K562 (cell line): ENCODE results near the gene MARVELD1. TPM values are rescaled to one million over a fixed set of nuclear protein-coding genes. Genes with fewer than 3 reads are reported as not detected.

ENCODE experiments used
- REST ChIP-seq, 2 experiments: fragments of 450-650 bp; formaldehyde crosslinking in 1 of 2; IDR thresholded peaks; 2 replicates each; pipeline versions ENCODE4 v1.4.0 to v1.6.1; 2014 to 2020; ENCODE audit warnings: mild to moderate bottlenecking in 2 of 2, borderline replicate concordance in 1 of 2, low read depth in 1 of 2
- UBTF ChIP-seq, 2 experiments: IDR thresholded peaks; 2 replicates each; pipeline ENCODE4 v1.6.1; 2012; ENCODE audit warnings: improper control_type of control experiment in 2 of 2, low read depth in 2 of 2, low read length in 2 of 2, borderline replicate concordance in 1 of 2
- polyA plus RNA-seq, 8 experiments: library from polyadenylated mRNA; depleted of rRNA in 4 of 8; stranded (reverse) in 5 of 8; unstranded in 3 of 8; fragments of >200 nt; fragmentation: Nextera tagmentation in 2 of 8; fragmentation: Illumina TruSeq in 1 of 8; extraction: Ambion mirVana in 2 of 8; extraction: Trizol in 1 of 8; gene quantifications; 2 replicates each; pipeline versions ENCODE4 v1.2.1 to v1.2.3, GENCODE V29; 2011 to 2014; ENCODE audit warnings: inconsistent platforms in 1 of 8, missing spikeins in 1 of 8
- total RNA-seq, 7 experiments: library from RNA; depleted of rRNA in 6 of 7; stranded (reverse); fragments of >200 nt in 6 of 7; fragmentation: Illumina TruSeq in 2 of 7; extraction: Trizol in 2 of 7; gene quantifications; 2 replicates each; pipeline versions ENCODE4 v1.2.1 to v1.2.3, GENCODE V29; 2011 to 2021; ENCODE audit warnings: low replicate concordance in 1 of 7
- TF ChIP-seq, protein P1 (sequence below): fragments of 450-650 bp; formaldehyde crosslinking; IDR thresholded peaks from 2 replicates; pipeline ENCODE4 v1.4.0; 2020; ENCODE audit warnings: mild to moderate bottlenecking, moderate library complexity

MARVELD1 gene
- total and polyA plus RNA-seq, 9 of the 15 experiments (the other 6 are each of a cell fraction or from before 2014, with no cell fraction given) = 2.7 to 12.5 (median 5.3) TPM

- no peak for TF ChIP-seq UBTF (IDR thresholded peaks at IDR 0.05; ENCODE audit: borderline replicate concordance in 1 of 2, low read depth in 2 of 2, low read length in 2 of 2)
- TF ChIP-seq REST (IDR thresholded peaks at IDR 0.05; ENCODE audit: borderline replicate concordance) = peak; percentile 74; the same call in 1 of the 2 replicates
- TF ChIP-seq REST (CRISPR knock-in tag; IDR thresholded peaks at IDR 0.05; ENCODE audit: low read depth) = no peak
- TF ChIP-seq, protein P1, sequence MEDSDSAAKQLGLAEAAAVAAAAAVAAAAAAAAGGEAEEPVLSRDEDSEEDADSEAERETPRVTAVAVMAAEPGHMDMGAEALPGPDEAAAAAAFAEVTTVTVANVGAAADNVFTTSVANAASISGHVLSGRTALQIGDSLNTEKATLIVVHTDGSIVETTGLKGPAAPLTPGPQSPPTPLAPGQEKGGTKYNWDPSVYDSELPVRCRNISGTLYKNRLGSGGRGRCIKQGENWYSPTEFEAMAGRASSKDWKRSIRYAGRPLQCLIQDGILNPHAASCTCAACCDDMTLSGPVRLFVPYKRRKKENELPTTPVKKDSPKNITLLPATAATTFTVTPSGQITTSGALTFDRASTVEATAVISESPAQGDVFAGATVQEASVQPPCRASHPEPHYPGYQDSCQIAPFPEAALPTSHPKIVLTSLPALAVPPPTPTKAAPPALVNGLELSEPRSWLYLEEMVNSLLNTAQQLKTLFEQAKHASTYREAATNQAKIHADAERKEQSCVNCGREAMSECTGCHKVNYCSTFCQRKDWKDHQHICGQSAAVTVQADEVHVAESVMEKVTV (CRISPR knock-in tag) = peak; percentile 43; the same call in 1 of the 2 replicates
Observed at GRCh38 chr10:97708976-97709946, 4.3 kb upstream of the MARVELD1 start (continued).
